PC-3 (cell line): Measurements from ENCODE around the gene PIGK. TPM values are rescaled to one million over a fixed set of nuclear protein-coding genes. Genes with fewer than 3 reads are reported as not detected.

Source experiments
- microRNA-seq: library from miRNA; unstranded; fragments of <30 nt; microRNA quantifications from one replicate; pipeline ENCODE4 v1.1.0, GENCODE V29; 2020; ENCODE audit not compliant: unreplicated experiment
- total RNA-seq: library from RNA; depleted of rRNA; stranded (reverse); fragments of >200 nt; gene quantifications from 2 replicates; pipeline ENCODE4 v1.2.3, GENCODE V29; 2014; rRNA removed

PIGK gene
- total RNA-seq, 1 experiment from 2014 or later: 24.8 TPM

Small RNA genes within 50 kb of the gene (microRNA-seq; reads per million reads assigned to microRNA genes)
- not detected for gene MIR7156

Other genes starting within 250 kb of the PIGK start
- 3.4 and 3.8 TPM in 2 replicates for gene AK5, start 62.6 kb upstream of the PIGK start, total RNA-seq